HG02642 (cell line): ENCODE measurements around the gene CRYBB1.
"Not testable (repeated sequence)": the region's sequence is repeated elsewhere in the genome, so short reads cannot be mapped to it uniquely, and the experiment has no call there.

Experiments
- ATAC-seq: cut with Tn5 transposase; IDR thresholded peaks from one replicate; pipeline ENCODE4 v1.9.1; 2021; ENCODE audit warnings: mild to moderate bottlenecking; ENCODE audit not compliant: unreplicated experiment, poor library complexity

CRYBB1 gene

GRCh38 chr22:26642465-26643417 is 24.9 kb upstream of the CRYBB1 start:
- ATAC-seq: no peak

- ATAC-seq: no peak
Measured at GRCh38 chr22:26636296-26636695, 18.5 kb upstream of the CRYBB1 start.

GRCh38 chr22:26635117-26635516 is 17.3 kb upstream of the CRYBB1 start:
- no peak for ATAC-seq

GRCh38 chr22:26634189-26634588 is 16.4 kb upstream of the CRYBB1 start:
- ATAC-seq: no peak

GRCh38 chr22:26632422-26633155 is 14.8 kb upstream of the CRYBB1 start:
- no peak for ATAC-seq

- ATAC-seq: no peak
Measured at GRCh38 chr22:26631282-26631681, 13.5 kb upstream of the CRYBB1 start.

GRCh38 chr22:26629988-26630761 is 12.3 kb upstream of the CRYBB1 start:
- ATAC-seq: no peak

- no peak for ATAC-seq
Measured at GRCh38 chr22:26624803-26625202, 7.0 kb upstream of the CRYBB1 start.

- no peak for ATAC-seq
Measured at GRCh38 chr22:26623984-26624383, 6.2 kb upstream of the CRYBB1 start.

- no peak for ATAC-seq
Measured at GRCh38 chr22:26621663-26622062, 3.8 kb upstream of the CRYBB1 start, which contains the start of gene CRYBA4. TSS of gene CRYBA4 (plus strand) at chr22:26621963. CDS start at chr22:26622597, 634 bp downstream.

- no peak for ATAC-seq
Measured at GRCh38 chr22:26620197-26620596, 2.4 kb upstream of the CRYBB1 start.

GRCh38 chr22:26619510-26619909 is 1.7 kb upstream of the CRYBB1 start:
- ATAC-seq: no peak

- ATAC-seq: no peak
Measured at GRCh38 chr22:26618455-26618854, 628 bp upstream of the CRYBB1 start.

- ATAC-seq: no peak
Measured at GRCh38 chr22:26616650-26617049, 1.2 kb downstream of the CRYBB1 start.

GRCh38 chr22:26615830-26616435 is 1.9 kb downstream of the CRYBB1 start:
- no peak for ATAC-seq

- no peak for ATAC-seq
Measured at GRCh38 chr22:26615149-26615548, 2.7 kb downstream of the CRYBB1 start.

- no peak for ATAC-seq
Measured at GRCh38 chr22:26614322-26614721, 3.5 kb downstream of the CRYBB1 start.

- not testable (repeated sequence) for ATAC-seq
Measured at GRCh38 chr22:26613753-26614152, 4.1 kb downstream of the CRYBB1 start.

- no peak for ATAC-seq
Measured at GRCh38 chr22:26612652-26613051, 5.2 kb downstream of the CRYBB1 start.

- ATAC-seq: no peak
Measured at GRCh38 chr22:26610996-26611395, 6.8 kb downstream of the CRYBB1 start.
